ENCODE data around the gene OR52N4.
"Not testable (repeated sequence)": the region's sequence is repeated elsewhere in the genome, so short reads cannot be mapped to it uniquely, and the experiment has no call there.

Gene OR52N4

GRCh38 chr11:5753943-5754342, at the start of gene OR52N4:
Gene OR52N4, plus strand, starts transcription at chr11:5754243. Its CDS starts 498 bp downstream, at chr11:5754741.
- no peak for DNase-seq

- DNase-seq = no peak
Observed at GRCh38 chr11:5705688-5706087, 48.4 kb upstream of the OR52N4 start.

- no peak for DNase-seq
Observed at GRCh38 chr11:5712507-5712906, 41.5 kb upstream of the OR52N4 start.

DNA sequence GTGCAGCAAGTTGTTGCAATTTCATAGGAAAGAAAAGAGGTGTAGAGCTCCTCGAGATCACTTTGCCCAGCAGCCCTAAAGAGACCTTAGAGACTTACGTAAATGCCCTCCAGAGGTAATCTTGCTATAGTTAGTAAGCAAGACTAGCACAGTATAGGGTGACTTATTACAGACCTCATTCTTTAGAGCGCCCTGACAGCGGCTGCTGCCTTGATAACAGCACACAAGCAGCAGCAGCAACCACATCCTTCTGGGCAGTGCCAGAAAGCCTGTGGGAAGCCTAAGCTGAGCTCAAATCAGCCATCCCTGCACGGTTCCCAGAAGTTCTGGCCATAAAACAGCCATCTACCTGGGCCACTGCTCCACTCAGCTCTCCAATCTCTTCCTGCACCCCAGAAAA, 40.3 kb upstream of the OR52N4 start:
- DNase-seq = no peak

- not testable (repeated sequence) for DNase-seq
Observed at GRCh38 chr11:5716518-5716917, 37.5 kb upstream of the OR52N4 start.

- DNase-seq = no peak
Observed at GRCh38 chr11:5719703-5720495, 34.1 kb upstream of the OR52N4 start.

GRCh38 chr11:5722622-5723021, 31.4 kb upstream of the OR52N4 start:
- DNase-seq = no peak

- DNase-seq = no peak
Observed at GRCh38 chr11:5726351-5726750, 27.7 kb upstream of the OR52N4 start.

- no peak for DNase-seq
Observed at GRCh38 chr11:5727691-5728090, 26.4 kb upstream of the OR52N4 start.

GRCh38 chr11:5736396-5736795, 17.6 kb upstream of the OR52N4 start, which contains the start of gene OR56B1:
Gene OR56B1, plus strand, starts transcription at chr11:5736448. Its CDS starts 69 bp downstream, at chr11:5736517.
- no peak for DNase-seq

GRCh38 chr11:5737091-5737490, 17.0 kb upstream of the OR52N4 start:
- DNase-seq = no peak

DNA sequence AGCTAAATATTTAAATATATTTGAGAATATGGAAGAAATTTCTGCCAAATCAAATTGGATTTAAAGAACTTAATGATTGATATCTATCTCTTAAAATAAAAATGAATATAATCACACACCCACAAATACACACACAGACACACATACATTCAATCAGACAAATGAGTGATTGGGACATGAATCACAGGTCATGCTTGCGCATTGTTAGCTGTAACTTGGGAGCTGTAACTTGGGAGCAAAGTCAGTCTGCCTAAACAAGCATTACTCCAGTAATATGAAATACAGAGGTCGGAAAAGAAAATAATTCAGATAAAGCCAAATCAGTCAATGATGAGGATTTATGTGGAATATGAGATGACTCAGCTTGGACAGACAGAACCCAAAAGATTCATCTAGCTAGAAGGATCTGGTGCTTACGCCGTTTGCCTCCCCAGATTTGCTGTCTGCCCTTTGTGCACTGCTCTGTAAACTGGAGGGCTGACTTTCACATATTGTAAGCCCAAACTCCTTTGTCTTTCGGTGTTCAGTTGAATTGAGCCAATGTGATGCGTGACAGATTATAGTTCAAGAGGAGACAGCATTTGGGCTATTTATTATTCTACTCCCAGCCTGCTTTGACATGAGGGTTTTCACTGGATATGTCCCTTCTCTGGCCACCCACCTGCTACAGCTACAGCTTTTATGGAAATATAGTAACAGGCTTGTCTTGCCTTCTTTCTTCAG, 16.2 kb upstream of the OR52N4 start:
- DNase-seq = no peak

DNA sequence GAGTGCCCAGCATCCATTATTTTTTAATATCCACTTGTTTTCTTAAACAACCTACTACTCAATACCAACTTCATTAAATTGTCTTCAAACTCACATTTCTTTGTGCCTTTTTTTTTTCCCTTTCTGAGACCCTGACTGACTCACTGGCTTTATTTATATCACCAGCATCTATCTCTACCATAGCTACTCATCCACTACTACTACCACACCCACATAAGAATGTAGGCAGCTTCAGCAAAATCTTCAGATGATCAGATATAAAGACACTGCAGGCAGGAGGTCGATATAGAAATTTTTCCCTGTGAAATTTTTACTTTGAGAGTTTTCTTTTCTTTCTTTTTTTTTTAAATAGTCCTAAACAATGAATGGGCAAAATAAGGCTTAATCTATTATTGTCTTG, 15.6 kb upstream of the OR52N4 start:
- no peak for DNase-seq

- no peak for DNase-seq
Observed at GRCh38 chr11:5746614-5747013, 7.4 kb upstream of the OR52N4 start.

DNA sequence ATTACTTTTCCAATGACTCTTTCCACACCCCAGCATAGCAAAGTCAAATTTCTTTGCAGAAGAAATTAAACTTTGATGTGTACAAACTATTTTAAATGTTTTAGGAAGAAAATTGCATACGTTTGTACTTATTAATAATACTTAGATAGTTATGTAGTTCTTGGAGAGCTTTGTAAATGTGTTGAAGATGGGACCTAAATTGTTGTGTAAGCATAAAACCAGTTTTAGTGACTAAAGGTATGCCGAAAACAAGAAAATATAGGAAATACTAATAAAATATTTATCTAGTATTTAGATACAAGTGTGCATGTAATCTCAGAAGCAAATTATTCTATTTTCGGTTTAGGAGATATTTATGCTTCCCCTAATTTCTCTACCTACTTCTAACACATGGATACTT, 4.2 kb upstream of the OR52N4 start:
- no peak for DNase-seq

DNA sequence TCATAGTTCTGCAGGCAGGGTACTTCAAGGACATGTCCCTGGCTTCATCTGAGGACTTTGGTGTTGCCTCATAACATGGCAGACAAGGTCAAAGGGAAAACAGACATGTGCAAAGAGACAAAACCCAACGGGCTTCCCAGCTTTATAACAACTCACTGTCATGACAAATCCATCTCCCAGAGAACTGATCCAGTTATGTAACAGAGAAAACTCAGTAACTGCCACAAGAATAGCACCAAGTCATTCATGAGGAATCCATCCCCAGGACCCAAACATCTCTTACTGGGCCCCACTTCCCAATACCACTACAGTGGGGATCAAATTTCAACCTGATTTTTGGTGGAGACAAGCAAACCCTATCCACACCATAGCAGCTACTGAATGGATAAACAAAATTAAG, 13.0 kb downstream of the OR52N4 start:
- no peak for DNase-seq

DNA sequence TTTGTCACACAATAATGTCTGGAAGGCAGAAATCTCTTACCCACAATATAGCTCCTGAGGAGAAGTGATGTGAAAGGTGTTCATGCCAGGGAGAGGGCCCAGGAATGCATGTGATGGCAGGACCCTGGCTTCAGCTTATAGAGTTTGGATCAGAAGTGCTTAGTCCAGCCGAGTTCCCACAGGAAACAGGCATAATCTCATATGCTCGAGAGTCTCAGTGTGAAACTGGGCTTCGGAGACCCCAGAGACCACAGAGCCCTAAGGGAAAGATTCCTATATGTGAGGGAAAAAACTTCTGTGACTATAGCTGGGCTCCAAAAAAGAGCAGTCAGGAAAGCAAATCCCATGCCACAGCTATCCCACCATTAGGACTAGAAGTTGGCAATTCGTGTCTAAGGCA, 29.2 kb downstream of the OR52N4 start, which contains the start of gene OR52N5:
TSS of gene OR52N5 (minus strand) at position 101 of the 400 bp plus-strand sequence. CDS start 4,721 bp downstream, outside the sequence.
- DNase-seq = no peak

DNA sequence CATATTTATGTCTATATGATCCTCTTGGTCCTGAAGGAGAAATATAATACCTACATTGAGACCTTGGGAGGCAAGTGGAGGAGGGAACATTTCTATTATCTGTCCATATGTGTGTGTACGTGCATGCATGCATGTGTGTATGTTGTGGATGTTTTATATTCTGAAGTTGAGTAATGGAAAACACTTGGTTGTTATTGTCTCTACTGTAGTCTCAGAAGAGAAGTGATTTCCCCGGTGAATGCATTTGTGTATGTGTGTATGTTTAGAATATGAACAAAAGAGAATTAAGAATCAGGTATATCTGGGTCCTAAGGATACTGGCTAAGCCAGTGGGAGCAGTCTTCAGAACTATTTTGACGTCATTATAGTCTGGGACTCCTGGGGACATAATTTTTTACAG, 37.1 kb downstream of the OR52N4 start, which contains the start of gene OR52N1:
TSS of gene OR52N1 (minus strand) at position 101 of the 400 bp plus-strand sequence. CDS start 2,449 bp downstream, outside the sequence.
- no peak for DNase-seq

DNA sequence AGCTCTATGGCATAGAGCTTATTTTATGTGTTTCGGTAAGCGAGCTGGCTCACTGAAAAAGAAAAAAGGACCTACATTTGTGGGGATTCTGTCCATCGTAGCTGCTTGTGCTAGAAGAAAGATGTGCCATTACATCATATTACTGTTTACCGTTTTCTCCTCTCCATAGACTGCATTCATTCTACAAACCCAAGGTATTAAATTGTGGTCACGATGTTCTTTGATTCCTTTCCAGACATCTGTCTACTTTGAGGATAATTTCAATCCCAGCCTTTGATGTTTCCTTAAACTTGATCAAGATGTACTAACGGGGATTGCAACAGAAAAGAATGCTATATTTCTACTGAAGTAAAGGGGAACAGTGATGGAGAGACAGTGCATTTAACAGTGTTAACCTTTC, 42.5 kb downstream of the OR52N4 start:
- no peak for DNase-seq

GRCh38 chr11:5803982-5804381, 49.9 kb downstream of the OR52N4 start:
- no peak for DNase-seq

Measured in activated naive CD4-positive, alpha-beta T cell treated with anti-CD3 and anti-CD28 coated beads, Interleukin-2, amount 50 U/mL, for 16 hours (primary cell).